NCI-H1105 treated with DMSO at 0.1 percent for 48 hours (cell line): ENCODE results near the gene TXNDC12.
"Not testable (repeated sequence)": the region's sequence is repeated elsewhere in the genome, so short reads cannot be mapped to it uniquely, and the experiment has no call there.

ENCODE experiments used
- DNase-seq: peaks from one replicate; lab custom pipeline; 2025; lab: John Stamatoyannopoulos, UW

The TXNDC12 gene

GRCh38 chr1:52045666-52046195 lies 9.3 kb downstream of the TXNDC12 start:
- not testable (repeated sequence) for DNase-seq

- DNase-seq: no peak
Measured at GRCh38 chr1:52045236-52045635, 9.8 kb downstream of the TXNDC12 start.

- no peak for DNase-seq
Measured at GRCh38 chr1:52041551-52042185, 13.3 kb downstream of the TXNDC12 start.

DNA sequence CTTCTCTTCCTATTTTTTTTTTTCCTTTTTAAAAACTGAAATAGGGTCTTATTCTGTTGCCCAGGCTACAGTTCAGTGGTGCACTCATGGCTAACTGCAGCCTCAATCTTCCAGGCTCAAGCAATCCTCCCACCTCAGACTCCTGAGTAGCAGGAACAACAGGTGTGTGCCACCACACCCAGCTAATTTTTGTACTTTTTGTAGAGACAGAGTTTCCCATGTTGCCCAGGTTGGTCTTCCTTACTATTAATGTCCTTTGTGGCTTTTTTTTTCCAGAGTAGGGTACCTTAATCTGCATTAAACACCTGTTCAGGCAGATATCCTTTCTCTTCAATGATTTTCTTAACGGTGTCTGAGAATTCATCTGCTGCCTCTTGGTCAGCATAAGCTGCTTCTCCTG lies 17.1 kb downstream of the TXNDC12 start:
- no peak for DNase-seq

DNA sequence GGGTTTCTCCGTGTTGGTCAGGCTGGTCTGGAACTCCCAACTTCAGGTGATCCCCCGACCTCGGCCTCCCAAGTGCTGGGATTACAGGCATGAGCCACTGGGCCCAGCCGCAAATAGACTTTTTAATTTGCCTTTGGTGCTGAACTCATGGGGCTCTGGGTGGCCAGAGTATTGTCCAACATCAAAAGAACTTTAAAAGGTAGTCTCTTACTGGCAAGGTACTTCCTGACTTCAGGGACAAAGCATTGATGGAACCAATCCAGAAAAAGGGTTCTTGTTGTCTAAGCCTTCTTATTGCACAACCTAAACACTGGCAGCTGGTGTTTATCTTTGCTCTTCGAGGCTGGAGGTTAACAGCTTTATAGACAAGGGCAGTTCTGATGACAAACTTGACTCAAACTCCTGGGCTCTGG lies 17.6 kb downstream of the TXNDC12 start:
- DNase-seq: no peak

DNA sequence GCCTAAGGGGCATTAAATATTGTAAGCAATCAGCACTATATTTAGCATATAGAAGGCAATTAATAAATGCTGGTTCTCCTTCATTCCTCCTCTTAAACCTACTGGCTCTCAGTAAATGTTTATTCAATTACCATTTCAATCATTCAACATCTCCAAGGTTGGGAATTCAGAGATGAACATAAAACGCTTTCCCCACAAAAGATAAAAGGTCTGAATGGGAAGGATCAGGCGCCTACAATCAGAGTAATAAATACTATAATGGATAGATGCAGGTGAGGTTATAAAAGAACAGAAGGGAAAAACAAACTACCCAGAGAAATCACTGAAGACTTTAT lies 21.0 kb downstream of the TXNDC12 start:
- no peak for DNase-seq

DNA sequence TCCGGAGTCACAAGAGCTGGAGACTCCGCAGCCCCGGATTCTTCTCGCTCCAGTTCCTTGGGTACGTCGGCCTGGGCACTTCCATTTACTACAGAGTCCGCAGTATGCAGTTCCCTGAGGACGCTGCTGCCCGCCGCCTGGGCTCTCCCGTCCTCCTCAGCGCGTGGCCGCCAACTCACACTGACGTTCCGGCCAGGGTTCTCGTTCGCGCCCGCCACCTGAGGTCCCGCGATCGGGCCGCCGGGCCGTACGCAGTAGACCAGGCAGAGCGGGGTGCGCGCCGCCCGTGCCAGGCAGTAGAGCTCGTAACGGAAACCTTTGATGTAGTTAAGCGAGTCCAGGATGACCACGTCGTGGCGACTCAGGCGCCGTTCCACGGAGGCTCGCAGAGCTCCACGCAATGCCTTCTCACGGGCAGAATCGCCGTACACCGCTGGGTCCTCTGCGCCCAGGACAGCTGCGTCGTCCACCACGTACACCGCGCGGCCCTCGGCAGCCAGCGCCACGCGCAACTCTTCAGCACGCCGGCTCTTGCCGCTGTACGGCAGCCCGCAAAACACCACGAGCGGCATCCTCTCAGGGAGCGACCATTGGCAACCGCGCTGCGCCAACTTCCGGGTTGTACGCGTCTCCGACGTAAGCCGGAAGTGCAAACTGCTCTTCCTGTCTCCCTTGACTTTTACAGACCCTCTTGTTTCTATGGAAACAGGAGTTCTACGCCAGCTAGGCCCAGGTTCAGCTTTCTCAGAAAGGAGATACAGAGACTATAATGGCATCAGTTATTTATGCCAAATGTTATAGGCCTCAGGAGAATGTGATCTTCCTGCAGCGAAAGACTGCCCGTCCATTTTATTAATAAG lies 21.6 kb downstream of the TXNDC12 start, which contains the start of gene KTI12:
Gene KTI12, minus strand, starts transcription at position 621 of the 860 bp plus-strand sequence. Its CDS starts 49 bp downstream, at position 572.
- DNase-seq: peak; percentile 96

DNA sequence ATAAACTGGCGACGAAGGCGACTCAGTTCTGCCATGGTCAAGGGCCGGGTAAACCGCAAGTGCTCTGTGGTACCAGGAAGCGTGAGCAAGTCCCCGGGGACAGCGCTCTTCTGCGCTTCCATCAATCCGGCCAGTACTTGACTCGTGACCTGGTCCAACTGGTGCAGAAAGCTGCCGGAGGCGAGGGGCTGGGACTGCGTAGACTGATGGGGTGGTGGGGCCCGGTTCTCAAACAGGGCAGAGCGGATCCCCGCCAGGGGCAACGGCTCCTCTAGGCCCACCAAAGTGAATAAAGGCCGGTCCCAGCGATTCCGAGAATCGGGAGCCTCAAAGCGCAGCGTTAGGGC lies 22.2 kb downstream of the TXNDC12 start:
- DNase-seq: no peak

- DNase-seq: no peak
Measured at GRCh38 chr1:52032124-52032784, 22.7 kb downstream of the TXNDC12 start.

DNA sequence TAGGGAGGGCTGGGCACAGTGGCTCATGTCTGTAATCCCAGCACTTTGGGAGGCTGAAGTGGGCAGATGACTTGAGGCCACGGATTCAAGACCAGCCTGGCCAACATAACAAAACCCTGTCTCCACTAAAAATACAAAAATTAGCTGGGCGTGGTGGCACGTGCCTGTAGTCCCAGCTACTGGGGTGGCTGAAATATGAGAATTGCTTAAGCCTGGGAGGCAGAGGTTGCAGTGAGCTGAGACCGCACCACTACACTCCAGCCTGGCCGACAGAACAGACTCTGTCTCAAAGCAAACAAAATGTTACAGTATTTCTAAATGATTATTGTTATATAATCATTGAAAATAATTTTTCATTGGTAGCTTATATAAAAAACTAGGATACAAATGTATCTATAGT lies 26.2 kb downstream of the TXNDC12 start:
- not testable (repeated sequence) for DNase-seq

- no peak for DNase-seq
Measured at GRCh38 chr1:52028328-52028727, 26.7 kb downstream of the TXNDC12 start.

DNA sequence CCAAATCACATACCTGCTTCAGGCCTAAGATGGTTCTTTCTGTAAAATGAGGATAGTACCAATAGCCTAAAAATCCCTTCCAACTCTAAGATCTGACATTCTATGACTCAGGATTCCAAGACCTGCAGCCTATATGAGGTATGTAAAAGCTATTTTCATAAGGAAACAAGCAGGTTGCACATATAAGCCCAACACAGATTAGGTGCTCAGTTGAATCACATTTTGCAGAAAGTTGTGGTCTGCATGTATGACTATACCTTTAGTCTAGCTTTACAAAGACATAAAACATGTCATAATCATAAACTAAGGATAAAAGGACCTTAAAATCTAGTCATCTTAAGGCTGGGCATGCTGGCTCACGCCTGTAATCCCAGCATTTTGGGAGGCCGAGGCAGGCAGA lies 28.7 kb downstream of the TXNDC12 start:
- DNase-seq: no peak

GRCh38 chr1:52022133-52022532 lies 32.9 kb downstream of the TXNDC12 start:
- no peak for DNase-seq

GRCh38 chr1:52008071-52008809 lies 46.8 kb downstream of the TXNDC12 start:
- DNase-seq: no peak

DNA sequence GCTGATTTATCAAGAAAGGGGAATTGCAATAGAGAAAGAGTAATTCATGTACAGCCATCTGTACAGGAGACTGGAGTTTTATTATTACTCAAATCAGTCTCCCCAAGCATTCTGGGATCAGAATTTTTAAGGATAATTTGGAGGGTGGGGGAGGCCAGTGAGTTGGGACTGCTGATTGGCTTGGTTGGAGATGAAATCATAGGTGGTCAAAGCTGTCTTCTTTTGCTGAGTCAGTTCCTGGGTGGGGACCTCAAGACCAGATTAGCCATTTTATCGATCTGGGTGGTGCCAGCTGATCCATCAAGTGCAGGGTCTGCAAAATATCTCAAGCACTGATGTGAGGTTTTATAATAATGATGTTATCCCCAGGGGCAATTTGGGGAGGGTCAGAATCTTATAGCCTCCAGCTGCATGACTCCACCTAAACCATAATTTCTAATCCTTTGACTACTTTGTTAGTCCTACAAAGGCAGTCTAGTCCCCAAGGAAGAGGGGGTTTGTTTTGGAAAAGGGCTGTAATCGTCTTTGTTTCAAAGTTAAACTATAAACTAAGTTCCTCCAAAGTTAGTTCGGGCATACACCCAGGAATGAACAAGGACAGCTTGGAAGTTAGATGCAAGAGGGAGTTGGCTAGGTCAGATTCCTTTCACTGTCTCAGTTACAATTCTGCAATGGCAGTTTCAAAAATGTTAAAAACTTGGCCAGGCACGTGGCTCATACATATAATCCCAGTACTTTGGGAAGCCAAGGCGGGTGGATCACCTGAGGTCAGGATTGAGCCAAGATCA lies 47.6 kb downstream of the TXNDC12 start:
- no peak for DNase-seq

GRCh38 chr1:52006081-52006553 lies 48.9 kb downstream of the TXNDC12 start:
- not testable (repeated sequence) for DNase-seq

GRCh38 chr1:52005548-52005947 lies 49.4 kb downstream of the TXNDC12 start:
- DNase-seq: not testable (repeated sequence)

- no peak for DNase-seq
Measured at GRCh38 chr1:52003877-52004276, 51.1 kb downstream of the TXNDC12 start.

GRCh38 chr1:52002038-52002917 lies 52.7 kb downstream of the TXNDC12 start:
- DNase-seq: peak; percentile 83

GRCh38 chr1:51998701-51999100 lies 56.3 kb downstream of the TXNDC12 start:
- no peak for DNase-seq
